ENCODE data around the gene EIF2B5. TPM values are rescaled to one million over a fixed set of nuclear protein-coding genes. Genes with fewer than 3 reads are reported as not detected.

Gene EIF2B5
- total and polyA plus RNA-seq, 9 of the 15 experiments (the other 6 are each of a cell fraction or from before 2014, with no cell fraction given), result 19.1 to 92.4 (median 74.0) TPM

GRCh38 chr3:184135149-184135910, at the start of gene EIF2B5 (continued):
- TF ChIP-seq CCNT2 (IDR thresholded peaks at IDR 0.05; ENCODE audit: borderline replicate concordance, extremely low read depth, insufficient read length, low read depth, low read length) (no peak), HNRNPH1 (optimal IDR thresholded peaks at IDR 0.05; ENCODE audit: low read depth, low read length) (no peak), RBM17 (IDR thresholded peaks at IDR 0.05; ENCODE audit: borderline replicate concordance, low read depth, low read length) (no peak), BCOR (IDR thresholded peaks at IDR 0.05) (no peak; the same call in 1 of the 2 replicates), MCM3 (IDR thresholded peaks at IDR 0.05) (no peak), ELF2 (CRISPR knock-in tag; IDR thresholded peaks at IDR 0.05) (peak; percentile 97), MAZ (CRISPR knock-in tag; conservative IDR thresholded peaks at IDR 0.05 in 1 of 2, IDR thresholded peaks at IDR 0.05 in 1 of 2) (peak; percentile 63 to 78), POLR2AphosphoS2 (IDR thresholded peaks at IDR 0.05; ENCODE audit: low read length) (no peak), HDGF (IDR thresholded peaks at IDR 0.05) (no peak), ETV5 (CRISPR knock-in tag; IDR thresholded peaks at IDR 0.05; ENCODE audit: low read depth) (peak; percentile 87), ZNF57 (CRISPR knock-in tag; IDR thresholded peaks at IDR 0.05) (no peak), TRIM24 (IDR thresholded peaks at IDR 0.05) (peak in 1 of 2 experiments; percentile 47; a peak in 1 of 4 replicates), ZNF274 (IDR thresholded peaks at IDR 0.05; ENCODE audit: borderline replicate concordance, low read depth, low read length) (no peak), TAF9B (IDR thresholded peaks at IDR 0.05; ENCODE audit: partially characterized antibody) (peak; percentile 93), CBFA2T2 (conservative IDR thresholded peaks at IDR 0.05) (no peak), ZNF184 (CRISPR knock-in tag; IDR thresholded peaks at IDR 0.05) (no peak), PHF21A (IDR thresholded peaks at IDR 0.05; ENCODE audit: borderline replicate concordance, low read depth) (no peak), NKRF (IDR thresholded peaks at IDR 0.05; ENCODE audit: borderline replicate concordance) (peak; percentile 91; the same call in 1 of the 2 replicates), DEAF1 (CRISPR knock-in tag; IDR thresholded peaks at IDR 0.05) (0 out of 2 replicates have a peak, but pooled peaks have one; percentile 11), SP1 (CRISPR knock-in tag; IDR thresholded peaks at IDR 0.05) (peak; percentile 86), DNMT1 (IDR thresholded peaks at IDR 0.05) (no peak), DACH1 (IDR thresholded peaks at IDR 0.05; ENCODE audit: partially characterized antibody) (no peak), CGGBP1 (CRISPR knock-in tag; IDR thresholded peaks at IDR 0.05) (no peak), FOSL1 (tag; conservative IDR thresholded peaks at IDR 0.05) (no peak), FOXP1 (CRISPR knock-in tag; IDR thresholded peaks at IDR 0.05) (peak; percentile 83; the same call in 1 of the 2 replicates), CBFA2T3 (IDR thresholded peaks at IDR 0.05) (no peak), ZNF655 (CRISPR knock-in tag; IDR thresholded peaks at IDR 0.05) (no peak)
